Stimulated activated naive B cell treated with anti-CD40 and anti-IgM and Interleukin-4, amounts not matched to agents 10 μg/mL and 1 μg/mL and 100 μg/mL, for 72 hours (primary cell): ENCODE results near the gene PSME2.

Experiments
- ATAC-seq, 2 donors: fragments of 150-1000 bp; cut with Tn5 transposase; replicated peaks; 2 replicates each; pipeline ENCODE4 v1.10.0; 2021; ENCODE audit warnings: moderate library complexity in 1 of 2
- DNase-seq: peaks from one replicate; pipeline ENCODE4 v3.0.0; 2021
- H3K27ac Mint-ChIP-seq: one replicate; pipeline ENCODE4 v1.8.0; 2022; ENCODE audit warnings: mild to moderate bottlenecking, mixed read lengths
- H3K27me3 Mint-ChIP-seq, 2 donors: one replicate each; pipeline ENCODE4 v1.8.0; 2022; ENCODE audit warnings: mixed read lengths in 2 of 2
- H3K36me3 Mint-ChIP-seq, 2 donors: one replicate each; pipeline ENCODE4 v1.8.0; 2022; ENCODE audit warnings: mixed read lengths in 2 of 2, mild to moderate bottlenecking in 1 of 2
- H3K4me1 Mint-ChIP-seq, 2 donors: one replicate each; pipeline ENCODE4 v1.8.0; 2022; ENCODE audit warnings: mixed read lengths in 2 of 2, mild to moderate bottlenecking in 1 of 2
- H3K4me3 Mint-ChIP-seq, 2 donors: one replicate each; pipeline ENCODE4 v1.8.0; 2022; ENCODE audit warnings: mild to moderate bottlenecking in 2 of 2, mixed read lengths in 2 of 2, moderate library complexity in 1 of 2
- H3K9me3 Mint-ChIP-seq, 2 donors: one replicate each; pipeline ENCODE4 v1.8.0; 2022; ENCODE audit warnings: mixed read lengths in 2 of 2, mild to moderate bottlenecking in 1 of 2

PSME2 gene

DNA sequence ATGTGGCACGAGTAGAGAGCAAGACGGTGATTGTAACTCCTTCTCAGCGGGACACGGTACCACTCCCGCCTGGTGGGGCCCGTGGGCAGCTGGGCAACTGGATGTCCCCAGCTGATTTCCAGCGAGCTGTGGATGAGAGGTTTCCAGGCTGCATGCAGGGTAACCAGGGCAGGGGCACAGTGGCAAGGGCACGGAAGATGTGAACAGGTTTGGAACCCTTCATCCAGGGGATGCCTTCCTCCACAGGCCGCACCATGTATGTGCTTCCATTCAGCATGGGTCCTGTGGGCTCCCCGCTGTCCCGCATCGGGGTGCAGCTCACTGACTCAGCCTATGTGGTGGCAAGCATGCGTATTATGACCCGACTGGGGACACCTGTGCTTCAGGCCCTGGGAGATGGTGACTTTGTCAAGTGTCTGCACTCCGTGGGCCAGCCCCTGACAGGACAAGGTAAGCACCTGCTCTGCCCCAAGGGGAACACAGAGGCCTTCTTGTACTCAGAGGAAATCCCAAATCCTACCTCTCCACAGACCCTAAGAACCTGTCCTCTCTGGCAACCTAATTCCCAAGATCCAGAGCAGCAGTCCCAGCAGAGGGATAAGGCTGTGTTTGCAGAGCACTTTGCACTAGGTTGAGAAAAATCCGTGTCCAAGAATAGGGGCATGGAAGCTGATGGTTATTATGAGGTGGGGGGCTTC, 48.0 kb downstream of the PSME2 start:
- peaks cover 37 to 59% of the 10 kb centered on the region in 2 donors for H3K36me3 Mint-ChIP-seq
- ATAC-seq (no peak), DNase-seq (no peak)
- peak overlapping the region; percentile 81 for H3K27ac Mint-ChIP-seq
- H3K27me3 Mint-ChIP-seq, result no peaks in the 10 kb centered on the region
- no peak overlapping the region for H3K4me3 Mint-ChIP-seq
- peaks cover 21 to 35% of the 10 kb centered on the region in 2 donors for H3K4me1 Mint-ChIP-seq
- no peaks in the 10 kb centered on the region for H3K9me3 Mint-ChIP-seq

GRCh38 chr14:24096545-24097181, 49.7 kb downstream of the PSME2 start:
- no peaks in the 10 kb centered on the region for H3K9me3 Mint-ChIP-seq
- H3K4me3 Mint-ChIP-seq, result peak overlapping the region; percentile 32 to 41

DNA sequence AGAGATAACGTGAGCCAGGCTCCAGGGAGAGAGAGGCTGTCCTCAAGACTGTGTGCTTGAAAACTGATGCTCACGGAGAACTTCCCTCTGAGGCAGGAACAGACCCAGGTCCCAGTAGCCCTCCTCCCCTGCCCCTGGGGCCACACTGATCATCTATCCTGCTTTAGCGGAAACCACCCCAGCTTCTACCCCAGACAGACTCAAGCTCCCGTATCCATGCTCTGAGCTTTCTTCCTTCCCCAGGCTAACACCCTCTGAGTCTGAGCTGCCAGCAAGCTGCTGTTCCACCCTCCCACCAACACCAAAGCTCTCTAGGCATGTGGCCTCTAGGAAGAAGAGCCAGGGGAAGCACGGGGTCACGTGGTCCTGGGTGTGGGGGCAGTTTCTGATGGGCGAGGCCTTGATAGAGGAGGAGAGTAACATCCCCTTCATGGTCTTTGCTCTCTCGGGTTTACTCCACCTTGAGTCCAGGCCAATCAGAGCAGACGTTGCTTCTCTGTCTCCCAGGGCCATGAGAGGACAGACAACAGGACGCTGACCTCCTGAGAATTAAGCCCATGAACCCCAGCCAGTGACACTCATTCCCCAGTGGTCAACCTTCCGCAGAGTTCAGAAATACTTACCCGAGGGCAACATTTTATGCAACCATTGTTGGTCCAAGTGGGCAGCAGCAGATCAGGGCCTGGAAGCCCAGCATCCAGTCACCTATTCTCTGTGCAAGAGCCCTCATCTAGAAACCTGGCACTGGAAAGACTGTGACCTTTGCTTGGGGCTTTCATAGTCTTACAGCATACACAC, 50.9 kb downstream of the PSME2 start:
- DNase-seq (peak; percentile 90), ATAC-seq (peak; percentile 84 to 85)

More at GRCh38 chr14:24096545-24097181, 49.7 kb downstream of the PSME2 start:
- Mint-ChIP-seq H3K27me3 (no peaks in the 10 kb centered on the region), H3K4me1 (peaks cover 28 to 37% of the 10 kb centered on the region in 2 donors), H3K27ac (peak overlapping the region; percentile 85), H3K36me3 (peaks cover 28 to 48% of the 10 kb centered on the region in 2 donors)
- DNase-seq (no peak), ATAC-seq (no peak)

DNA sequence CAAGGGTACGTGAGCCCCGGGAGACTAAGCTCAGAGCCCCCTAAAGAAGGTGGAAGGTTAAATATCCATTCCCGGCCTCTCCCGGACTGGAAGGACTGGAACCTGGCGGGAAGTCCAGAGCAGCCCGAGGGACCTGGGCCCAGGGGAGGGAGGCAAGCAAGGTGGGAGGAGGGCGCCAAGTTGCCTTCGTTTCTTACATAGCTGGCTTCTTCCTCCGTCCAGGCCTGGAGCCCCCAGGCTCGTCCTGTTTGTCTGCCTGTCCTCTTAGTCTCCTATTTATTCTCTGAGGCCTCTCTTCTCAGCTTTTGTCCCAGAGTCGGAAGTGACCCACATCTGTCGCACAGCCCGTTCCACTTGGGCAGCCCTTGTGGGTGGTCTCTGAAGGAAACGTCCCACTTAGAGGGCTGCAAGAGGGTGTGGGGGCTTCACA, 51.6 kb downstream of the PSME2 start:
- Mint-ChIP-seq H3K9me3 (no peaks in the 10 kb centered on the region), H3K27ac (peak overlapping the region; percentile 99), H3K36me3 (peaks cover 19 to 34% of the 10 kb centered on the region in 2 donors), H3K27me3 (no peaks in the 10 kb centered on the region), H3K4me1 (peaks cover 30 to 37% of the 10 kb centered on the region in 2 donors), H3K4me3 (peak overlapping the region; percentile 95 to 99)
- DNase-seq, result no peak
- ATAC-seq, result peak; percentile 8 to 10

More for the DNA sequence above, 50.9 kb downstream of the PSME2 start:
- Mint-ChIP-seq H3K4me3 (peak overlapping the region; percentile 95 to 99), H3K36me3 (peaks cover 22 to 38% of the 10 kb centered on the region in 2 donors), H3K27ac (peak overlapping the region; percentile 99), H3K4me1 (peaks cover 29 to 36% of the 10 kb centered on the region in 2 donors), H3K9me3 (no peaks in the 10 kb centered on the region), H3K27me3 (no peaks in the 10 kb centered on the region)

GRCh38 chr14:24093901-24094840, 52.2 kb downstream of the PSME2 start, which contains the start of gene PCK2:
TSS of gene PCK2 (plus strand) at chr14:24094311. CDS start at chr14:24094406, 95 bp downstream.
- Mint-ChIP-seq H3K9me3 (no peaks in the 10 kb centered on the region), H3K36me3 (peaks cover 14 to 27% of the 10 kb centered on the region in 2 donors), H3K27me3 (no peaks in the 10 kb centered on the region), H3K4me1 (peaks cover 27 to 41% of the 10 kb centered on the region in 2 donors), H3K4me3 (peak within 1 kb of the TSS; percentile 95 to 99), H3K27ac (peak within 1 kb of the TSS; percentile 99)
- ATAC-seq (peak; percentile 54 to 65), DNase-seq (peak; percentile 73)
